DND-41 (cell line): Measurements from ENCODE around the gene GPC5.

Source experiments
- CTCF ChIP-seq: IDR thresholded peaks from 2 replicates; pipeline ENCODE4 v1.5.1; 2012; ENCODE audit warnings: borderline replicate concordance, low read length, moderate library complexity, mild to moderate bottlenecking; ENCODE audit not compliant: poor library complexity, severe bottlenecking; ENCODE audit errors: extremely low read depth
- EZH2 ChIP-seq: IDR thresholded peaks from 3 replicates; pipeline ENCODE4 v1.6.1; 2012; ENCODE audit warnings: borderline replicate concordance, low read depth, mild to moderate bottlenecking, moderate library complexity, low read length, inconsistent platforms; ENCODE audit not compliant: severe bottlenecking

GRCh38 chr13:91698767-91699166, 300.3 kb downstream of the GPC5 start:
- no peak for TF ChIP-seq CTCF
- no peak for TF ChIP-seq EZH2
